GM19240 (cell line): Measurements from ENCODE around the gene ANKS3.

Experiments used
- DNase-seq: peaks from one replicate; pipeline ENCODE4 v3.0.0; 2011; ENCODE audit warnings: low spot score; ENCODE audit not compliant: insufficient read length

ANKS3 gene

DNA sequence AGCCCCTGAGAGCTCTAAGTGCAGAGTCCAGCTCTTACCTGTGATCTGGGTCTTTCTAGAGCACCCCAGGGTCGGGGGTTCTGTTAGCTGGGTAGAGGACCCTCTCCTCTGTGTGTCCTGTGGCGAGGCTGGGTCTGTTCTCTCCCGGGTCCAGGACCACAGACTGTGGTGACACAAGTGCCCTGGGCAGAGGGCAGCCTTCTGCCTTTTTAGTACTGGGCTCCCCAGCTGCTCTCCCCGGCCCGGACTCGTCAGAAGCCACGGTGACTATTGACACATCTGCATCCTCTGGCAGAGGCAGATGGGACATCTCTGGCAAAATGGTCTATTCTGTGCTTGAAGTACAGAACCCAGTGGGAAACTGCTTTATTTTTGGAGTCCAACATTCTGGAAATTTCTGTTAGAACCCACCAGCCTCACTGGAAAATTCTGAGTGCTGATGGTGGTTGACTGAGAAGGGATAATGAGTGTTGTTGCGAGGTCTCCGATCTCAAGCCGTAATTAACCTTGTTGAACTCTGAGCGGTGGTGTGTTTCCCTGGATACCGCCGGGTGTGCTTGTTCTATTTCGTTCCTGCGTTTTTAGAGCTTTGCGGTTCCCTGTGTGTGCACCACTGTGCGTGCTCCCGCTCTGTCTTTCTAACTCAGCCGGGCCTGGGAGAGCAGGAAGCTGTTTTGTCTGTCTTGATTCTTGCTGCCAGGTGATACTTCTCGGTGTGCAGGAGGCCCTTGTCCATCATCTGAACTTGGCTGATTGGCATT lies 66.7 kb downstream of the ANKS3 start:
- no peak for DNase-seq

GRCh38 chr16:4666537-4667202 lies 67.4 kb downstream of the ANKS3 start:
- no peak for DNase-seq

DNA sequence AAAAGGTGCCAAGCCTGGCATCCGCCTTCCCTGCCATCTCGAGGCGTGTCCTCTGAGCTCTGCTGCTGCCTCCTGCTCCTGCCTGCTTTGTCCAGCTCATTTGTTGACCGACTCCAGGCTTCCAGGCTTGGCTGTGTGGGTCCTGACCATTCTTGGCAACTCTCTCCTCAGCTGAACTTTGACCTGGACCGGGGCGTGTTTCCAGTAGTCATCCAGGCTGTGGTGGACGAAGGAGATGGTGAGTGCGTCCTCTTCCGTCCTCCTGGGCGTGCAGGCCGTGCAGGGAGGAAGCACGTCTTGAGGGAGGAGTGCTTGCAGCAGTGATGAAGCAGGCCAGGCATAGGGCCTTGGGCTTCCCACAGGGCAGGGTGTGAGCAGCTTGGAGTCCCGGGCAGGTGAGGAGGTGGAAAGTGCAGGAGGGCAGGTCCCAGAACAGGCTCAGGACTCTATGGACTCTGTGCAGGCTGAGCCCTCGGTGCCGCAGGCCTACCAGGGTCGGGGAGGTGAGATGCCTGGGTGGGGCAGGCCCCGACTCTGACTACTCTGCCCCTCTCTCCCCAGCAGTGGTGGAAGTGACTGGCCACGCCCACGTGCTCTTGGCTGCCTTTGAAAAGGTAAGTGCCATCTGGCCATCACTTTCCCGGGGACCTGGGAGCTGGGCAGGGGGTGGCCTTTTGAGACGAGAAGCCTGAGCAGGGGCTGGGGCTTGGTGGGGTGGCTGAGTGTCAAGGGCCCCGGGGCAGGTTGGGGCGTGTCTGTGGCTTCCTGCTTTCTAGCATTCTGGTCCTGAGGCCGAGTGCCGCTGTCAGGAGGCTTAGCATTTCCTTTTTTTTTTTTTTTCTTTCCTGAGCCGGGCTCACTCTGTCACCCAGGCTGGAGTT lies 69.3 kb downstream of the ANKS3 start:
- DNase-seq = peak; percentile 56

GRCh38 chr16:4663777-4664465 lies 70.2 kb downstream of the ANKS3 start:
- no peak for DNase-seq

DNA sequence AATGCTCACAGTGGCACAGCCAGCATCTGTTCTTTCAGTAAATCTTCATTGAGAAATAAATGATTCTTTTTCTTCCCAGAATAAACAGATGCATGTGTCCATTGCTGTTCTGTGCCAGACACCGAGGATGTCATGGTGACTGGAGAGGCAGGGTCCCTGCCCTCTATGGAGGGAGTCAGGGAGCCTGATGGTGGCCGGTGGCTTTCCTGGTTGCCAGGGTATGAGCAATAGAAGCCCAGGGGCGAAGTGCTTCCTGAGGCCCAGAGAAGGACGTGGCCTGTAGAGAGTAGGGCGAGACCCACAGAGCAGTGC lies 70.7 kb downstream of the ANKS3 start:
- DNase-seq = no peak

DNA sequence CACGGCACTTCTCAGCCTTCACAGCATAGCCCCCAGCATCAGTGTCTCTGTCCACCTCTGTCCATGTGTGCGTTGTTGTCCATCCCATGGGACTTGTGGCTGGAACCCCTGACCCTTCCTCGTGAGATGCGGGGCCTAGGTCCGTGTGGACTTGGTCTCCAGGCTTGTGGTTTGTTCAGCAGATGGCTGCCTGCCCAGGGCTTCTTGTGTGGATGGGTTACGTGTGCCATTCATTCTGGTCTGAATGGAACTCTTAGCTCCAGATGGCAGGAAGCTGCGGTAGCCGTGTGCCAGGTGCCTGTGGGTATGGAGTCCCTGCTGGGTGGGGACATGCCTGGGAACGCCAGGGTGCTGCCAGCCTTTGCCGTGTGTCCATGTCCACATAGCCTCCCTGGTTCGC lies 72.4 kb downstream of the ANKS3 start:
- no peak for DNase-seq

- DNase-seq = no peak
Measured at GRCh38 chr16:4660454-4661007, 73.5 kb downstream of the ANKS3 start.

DNA sequence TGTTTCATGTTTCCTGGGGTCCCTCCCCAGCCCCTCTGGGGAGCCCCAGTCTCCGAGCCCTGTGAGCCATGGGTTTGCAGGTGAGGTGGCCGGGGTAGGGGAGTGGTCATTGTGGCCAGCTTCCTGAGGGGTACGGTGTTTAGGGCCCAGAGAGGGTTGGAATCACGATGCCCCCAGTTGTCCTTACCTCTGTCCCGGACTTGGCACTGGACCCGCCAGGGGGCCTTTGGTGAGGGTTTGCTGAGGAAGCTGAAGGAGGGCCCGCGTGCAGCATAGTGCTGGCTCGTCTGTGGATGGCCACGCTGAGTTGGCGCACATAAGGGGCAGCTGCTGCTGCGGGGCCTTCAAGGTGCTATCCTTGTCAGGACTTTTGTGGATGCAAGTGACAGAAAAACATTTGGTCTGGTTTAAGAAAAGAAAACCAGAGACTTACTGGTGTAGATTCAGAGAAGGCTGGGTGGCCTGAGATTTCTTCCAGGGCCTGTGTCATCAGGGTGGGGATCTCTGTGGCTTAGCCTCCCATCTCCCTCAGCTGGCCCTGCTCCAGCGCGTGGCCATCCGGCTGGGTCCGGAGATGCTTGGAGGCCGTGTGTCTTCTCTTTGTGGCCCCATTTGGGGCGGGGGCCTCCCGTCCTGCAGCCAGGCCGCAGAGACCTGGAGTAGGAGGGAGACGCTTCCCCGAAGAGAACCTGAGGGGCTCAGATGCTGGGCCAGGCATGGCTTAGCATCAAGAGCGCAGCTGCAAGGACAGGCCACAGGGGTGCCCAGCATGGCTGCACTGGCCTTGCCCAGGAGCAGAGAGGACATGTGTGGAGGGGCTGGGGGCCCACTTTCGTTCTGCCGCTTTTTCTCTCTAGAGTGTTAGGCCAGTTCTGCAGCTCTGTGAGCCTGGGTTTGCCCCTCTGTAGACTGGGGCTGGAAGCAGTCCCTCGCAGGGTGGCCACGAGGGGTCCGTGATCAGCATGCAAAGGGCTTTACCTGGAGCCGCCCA lies 74.4 kb downstream of the ANKS3 start:
- DNase-seq = no peak

DNA sequence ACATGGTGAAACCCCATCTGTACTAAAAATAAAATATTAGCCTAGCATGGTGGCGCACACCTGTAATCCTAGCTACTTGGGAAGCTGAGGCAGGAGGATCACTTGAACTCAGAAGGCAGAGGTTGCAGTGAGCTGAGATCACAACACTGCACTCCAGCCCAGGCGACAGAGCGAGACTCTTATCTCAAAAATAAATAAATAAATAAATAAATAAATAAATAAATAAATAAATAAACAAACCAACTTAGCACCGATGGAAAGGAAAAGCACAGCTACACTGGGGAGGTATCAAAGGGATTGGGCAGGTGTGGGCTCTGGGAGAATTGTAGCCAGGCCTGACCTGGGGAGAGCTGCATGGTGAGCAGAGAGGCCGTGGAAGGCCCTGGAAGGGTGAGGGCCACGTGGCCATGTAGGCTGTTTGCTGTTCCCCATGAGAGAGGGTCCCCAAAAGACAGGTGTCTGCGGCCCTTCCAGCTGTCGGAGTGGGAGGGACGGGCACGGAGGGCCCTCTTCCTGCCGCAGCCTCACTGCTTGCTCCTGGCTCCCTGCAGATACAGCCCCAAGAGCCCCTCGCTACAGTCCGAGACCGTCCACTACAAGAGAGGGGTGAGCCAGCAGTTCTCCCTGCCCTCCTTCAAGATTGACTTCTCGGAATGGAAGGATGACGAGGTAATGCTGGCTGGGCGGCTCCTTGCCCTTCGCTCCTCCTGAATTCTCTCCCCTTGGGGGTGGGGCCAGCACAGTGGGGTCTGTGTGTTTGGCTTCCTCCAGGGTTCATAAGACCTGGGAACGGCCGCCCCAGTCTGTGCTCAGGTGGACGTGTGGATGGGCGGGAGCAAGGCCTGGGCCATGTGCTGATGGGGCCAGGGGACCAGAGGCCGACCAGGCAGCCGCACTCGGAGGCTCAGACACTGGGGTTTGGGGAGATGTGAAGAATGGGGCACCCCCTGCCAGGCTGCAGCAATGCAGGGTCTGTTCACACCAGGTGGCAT lies 77.1 kb downstream of the ANKS3 start:
- no peak for DNase-seq

DNA sequence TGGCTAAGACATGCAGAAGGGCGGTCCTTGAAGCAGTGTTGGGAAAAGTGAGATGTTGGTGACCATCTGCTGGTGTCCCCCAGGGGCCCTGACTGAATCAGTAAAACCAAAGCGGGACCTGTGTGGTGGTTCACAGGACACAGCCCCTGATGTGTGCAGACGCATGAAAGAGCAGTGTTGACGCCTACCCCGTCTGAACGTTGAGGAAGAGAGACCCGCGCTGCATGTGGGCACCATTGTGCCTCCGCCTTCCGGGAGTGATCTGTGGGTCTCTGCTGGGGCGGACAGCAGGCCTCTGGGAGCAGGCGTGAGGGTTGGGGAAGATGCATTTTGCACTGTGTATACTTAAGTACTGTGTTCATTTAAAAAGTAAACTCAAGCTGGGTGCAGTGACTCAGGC lies 77.8 kb downstream of the ANKS3 start:
- DNase-seq = no peak

- no peak for DNase-seq
Measured at GRCh38 chr16:4655801-4656200, 78.3 kb downstream of the ANKS3 start.

- DNase-seq = no peak
Measured at GRCh38 chr16:4654964-4655590, 79.0 kb downstream of the ANKS3 start.

- no peak for DNase-seq
Measured at GRCh38 chr16:4654011-4654963, 79.8 kb downstream of the ANKS3 start.

DNA sequence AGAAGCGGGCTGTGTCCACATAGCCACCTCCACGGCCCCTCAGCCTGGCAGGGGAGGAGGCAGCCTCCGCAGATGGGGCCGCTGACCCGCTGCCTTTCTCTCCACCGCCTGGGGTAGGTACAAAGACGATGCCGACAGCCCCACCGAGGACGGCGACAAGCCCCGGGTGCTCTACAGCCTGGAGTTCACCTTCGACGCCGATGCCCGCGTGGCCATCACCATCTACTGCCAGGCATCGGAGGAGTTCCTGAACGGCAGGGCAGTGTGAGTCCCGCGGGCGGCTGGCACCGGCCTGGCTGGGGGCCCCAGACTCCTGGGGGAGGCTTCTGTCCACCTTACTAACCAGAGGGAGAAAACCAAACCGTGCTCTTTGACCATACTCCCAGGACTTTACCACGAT lies 81.5 kb downstream of the ANKS3 start:
- no peak for DNase-seq

GRCh38 chr16:4651827-4652226 lies 82.2 kb downstream of the ANKS3 start:
- no peak for DNase-seq

- DNase-seq = peak; percentile 75
Measured at GRCh38 chr16:4650443-4651074, 83.5 kb downstream of the ANKS3 start.
